GM21717 (cell line): ENCODE data around the gene GDAP1L1.

Experiments used
- ATAC-seq: cut with Tn5 transposase; IDR thresholded peaks from one replicate; pipeline ENCODE4 v1.9.1; 2021; ENCODE audit warnings: mild to moderate bottlenecking, moderate library complexity; ENCODE audit not compliant: unreplicated experiment

GDAP1L1 gene

GRCh38 chr20:44251284-44251683 is 4.2 kb downstream of the GDAP1L1 start:
- ATAC-seq: no peak

GRCh38 chr20:44253528-44253927 is 6.4 kb downstream of the GDAP1L1 start:
- ATAC-seq: no peak

- ATAC-seq: no peak
Observed at GRCh38 chr20:44254073-44254472, 7.0 kb downstream of the GDAP1L1 start.

GRCh38 chr20:44255942-44256341 is 8.8 kb downstream of the GDAP1L1 start:
- no peak for ATAC-seq

- ATAC-seq: no peak
Observed at GRCh38 chr20:44256961-44257360, 9.9 kb downstream of the GDAP1L1 start.

GRCh38 chr20:44258226-44258890 is 11.2 kb downstream of the GDAP1L1 start:
- ATAC-seq: no peak

- no peak for ATAC-seq
Observed at GRCh38 chr20:44264287-44264686, 17.2 kb downstream of the GDAP1L1 start.

- no peak for ATAC-seq
Observed at GRCh38 chr20:44268802-44269201, 21.7 kb downstream of the GDAP1L1 start.

- ATAC-seq: no peak
Observed at GRCh38 chr20:44271915-44272663, 25.0 kb downstream of the GDAP1L1 start.

- no peak for ATAC-seq
Observed at GRCh38 chr20:44273231-44274215, 26.4 kb downstream of the GDAP1L1 start.

GRCh38 chr20:44274303-44275017 is 27.4 kb downstream of the GDAP1L1 start:
- no peak for ATAC-seq

- ATAC-seq: no peak
Observed at GRCh38 chr20:44279228-44279627, 32.1 kb downstream of the GDAP1L1 start.

- no peak for ATAC-seq
Observed at GRCh38 chr20:44280387-44280786, 33.3 kb downstream of the GDAP1L1 start.

- no peak for ATAC-seq
Observed at GRCh38 chr20:44282192-44282591, 35.1 kb downstream of the GDAP1L1 start.

GRCh38 chr20:44284032-44284431 is 36.9 kb downstream of the GDAP1L1 start:
- ATAC-seq: no peak

- no peak for ATAC-seq
Observed at GRCh38 chr20:44287272-44288097, 40.4 kb downstream of the GDAP1L1 start.

- no peak for ATAC-seq
Observed at GRCh38 chr20:44288252-44288651, 41.1 kb downstream of the GDAP1L1 start.

GRCh38 chr20:44291754-44292153 is 44.6 kb downstream of the GDAP1L1 start:
- ATAC-seq: no peak

- ATAC-seq: no peak
Observed at GRCh38 chr20:44296011-44296410, 48.9 kb downstream of the GDAP1L1 start.

- ATAC-seq: no peak
Observed at GRCh38 chr20:44297721-44298120, 50.6 kb downstream of the GDAP1L1 start.
